Renal cortex interstitium (tissue), 3 donors: ENCODE data around the gene NDUFB7. TPM values are rescaled to one million over a fixed set of nuclear protein-coding genes. Genes with fewer than 3 reads are reported as not detected.

Experiments
- polyA plus RNA-seq, 3 donors: library from polyadenylated mRNA; unstranded; fragments of 120-200 nt; gene quantifications; one replicate each; pipeline ENCODE4 v1.2.1, GENCODE V29; 2013; ENCODE audit not compliant: insufficient read length in 3 of 3

Gene NDUFB7
- polyA plus RNA-seq, 3 donors, result 67.6 to 121 (median 120) TPM

Other genes starting within 250 kb of the NDUFB7 start
- 10 to 100 TPM; 16.4 to 19.2 (median 18.4) TPM for gene ADGRE5, start 190.6 kb downstream of the NDUFB7 start, polyA plus RNA-seq
- 10 to 100 TPM; 49.4 to 63.4 (median 62.7) TPM for gene DDX39A, start 152.7 kb downstream of the NDUFB7 start, polyA plus RNA-seq
- 100 to 1,000 TPM in 1 of 3 donors, 10 to 100 TPM in 2; 87.0 to 106 (median 98.6) TPM for gene PKN1, start 138.8 kb downstream of the NDUFB7 start, polyA plus RNA-seq
- 10 to 100 TPM in 1 of 3 donors, 1 to 10 TPM in 2; 1.6 to 13.3 (median 4.5) TPM for gene PTGER1, start 96.7 kb downstream of the NDUFB7 start, polyA plus RNA-seq
- gene GIPC1, start 75.9 kb downstream of the NDUFB7 start, polyA plus RNA-seq, result 10 to 100 TPM; 56.0 to 87.9 (median 85.0) TPM
- 100 to 1,000 TPM in 1 of 3 donors, 10 to 100 TPM in 2; 76.2 to 108 (median 97.3) TPM for gene DNAJB1, start 53.7 kb downstream of the NDUFB7 start, polyA plus RNA-seq
- gene TECR, start 42.5 kb downstream of the NDUFB7 start, polyA plus RNA-seq, result 100 to 1,000 TPM; 130 to 151 (median 147) TPM
- gene CLEC17A, start 11.0 kb upstream of the NDUFB7 start, polyA plus RNA-seq, result under 1 TPM; 0.11 to 0.44 (median 0.16) TPM
- gene ADGRE3, start 102.8 kb upstream of the NDUFB7 start, polyA plus RNA-seq, result under 1 TPM; 0.16 to 0.23 (median 0.19) TPM
- 10 to 100 TPM; 17.4 to 29.8 (median 18.2) TPM for gene ZNF333, start 118.0 kb upstream of the NDUFB7 start, polyA plus RNA-seq
- under 1 TPM; 0.42 to 0.97 (median 0.64) TPM for gene ADGRE2, start 206.5 kb upstream of the NDUFB7 start, polyA plus RNA-seq